Measurements from ENCODE around the gene TCF25. TPM values are rescaled to one million over a fixed set of nuclear protein-coding genes. Genes with fewer than 3 reads are reported as not detected.

The TCF25 gene
- total RNA-seq, 1 experiment from 2014 or later = 298 TPM

DNA sequence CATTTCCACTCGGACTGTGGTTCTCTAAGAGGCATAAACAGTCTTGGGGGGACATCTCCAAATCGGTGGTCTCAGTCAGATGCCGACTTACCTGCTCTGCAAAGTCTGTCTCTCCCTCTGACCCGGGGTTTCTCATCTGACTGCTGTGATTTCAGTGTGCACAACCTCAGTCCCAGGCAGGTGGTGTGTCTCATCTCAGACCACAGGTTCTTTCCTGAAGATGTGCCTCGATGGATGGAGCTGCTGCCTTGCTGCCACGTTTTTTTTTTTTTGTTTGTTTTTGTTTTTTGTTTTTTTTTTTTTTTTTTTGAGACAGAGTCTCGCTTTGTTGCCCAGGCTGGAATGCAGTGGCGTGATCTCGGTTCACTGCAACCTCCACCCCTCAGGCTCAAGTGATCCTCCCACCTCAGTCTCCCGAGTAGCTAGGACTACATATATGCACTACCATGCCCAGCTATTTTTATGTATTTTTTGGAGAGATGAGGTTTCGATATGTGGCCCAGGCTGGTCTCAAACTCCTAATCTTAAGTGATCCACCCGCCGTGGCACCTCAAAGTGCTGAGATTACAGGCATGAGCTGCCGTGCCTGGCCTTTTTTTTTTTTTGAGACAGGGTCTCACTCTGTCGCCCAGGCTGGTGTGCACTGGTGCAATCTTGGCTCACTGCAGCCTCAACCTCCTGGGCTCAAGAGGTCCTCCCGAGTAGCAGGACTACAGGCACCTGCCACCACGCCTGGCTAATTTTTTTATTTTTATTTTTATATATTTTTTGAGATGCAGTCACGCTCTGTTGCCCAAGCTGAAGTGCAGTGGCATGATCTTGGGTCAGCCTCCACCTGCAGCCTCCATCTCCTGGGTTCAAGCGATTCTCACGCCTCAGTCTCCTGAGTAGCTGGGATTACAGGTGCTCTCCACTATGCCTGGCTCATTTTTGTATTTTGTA is 29.7 kb upstream of the TCF25 start:
- POLR2A ChIA-PET (ENCODE audit: unreplicated experiment) = no interaction called here
- no peak for TF ChIP-seq CTCF (conservative IDR thresholded peaks at IDR 0.05)
- no peak for TF ChIP-seq EZH2 (IDR thresholded peaks at IDR 0.05; ENCODE audit: low read depth)
- H3K4me2 ChIP-seq = no peak overlapping the region
- no peaks in the 10 kb centered on the region for H4K20me1 ChIP-seq (ENCODE audit: insufficient read depth)
- no peak overlapping the region for H3K27ac ChIP-seq
- H2AFZ ChIP-seq = no peak overlapping the region
- 0 out of 2 replicates have a peak, but pooled peaks cover 2% of the 10 kb centered on the region for H3K79me2 ChIP-seq (ENCODE audit: low read depth)
- intact Hi-C loops (cut with micrococcal nuclease; ENCODE audit: unreplicated experiment) = no loop called here
- BruUV-seq (replicated peaks) = no TSS peak
- no peaks in the 10 kb centered on the region for H3K36me3 ChIP-seq (ENCODE audit: low read depth)
- DNase-seq = no peak
- H3K9me2 ChIP-seq (ENCODE audit: insufficient read depth) = no peaks in the 10 kb centered on the region
- peaks cover 1% of the 10 kb centered on the region; the same call in 1 of the 2 replicates for H3K4me1 ChIP-seq (replicated peaks; ENCODE audit: insufficient read depth)
- CTCF ChIA-PET = interaction anchor here (0.7 kb wide), 1 partner anchor 68 kb away, joined by 3 read pairs; no protein-coding TSS in a partner anchor
- H3K27me3 ChIP-seq (ENCODE audit: insufficient read depth, low read depth) = no peaks in the 10 kb centered on the region
- H3K4me3 ChIP-seq = no peak overlapping the region
- peaks cover 2% of the 10 kb centered on the region; the same call in 1 of the 2 replicates for H3F3A ChIP-seq (ENCODE audit: insufficient read depth, low read depth)
- H3K9me3 ChIP-seq (ENCODE audit: insufficient read depth, low read depth) = no peaks in the 10 kb centered on the region

DNA sequence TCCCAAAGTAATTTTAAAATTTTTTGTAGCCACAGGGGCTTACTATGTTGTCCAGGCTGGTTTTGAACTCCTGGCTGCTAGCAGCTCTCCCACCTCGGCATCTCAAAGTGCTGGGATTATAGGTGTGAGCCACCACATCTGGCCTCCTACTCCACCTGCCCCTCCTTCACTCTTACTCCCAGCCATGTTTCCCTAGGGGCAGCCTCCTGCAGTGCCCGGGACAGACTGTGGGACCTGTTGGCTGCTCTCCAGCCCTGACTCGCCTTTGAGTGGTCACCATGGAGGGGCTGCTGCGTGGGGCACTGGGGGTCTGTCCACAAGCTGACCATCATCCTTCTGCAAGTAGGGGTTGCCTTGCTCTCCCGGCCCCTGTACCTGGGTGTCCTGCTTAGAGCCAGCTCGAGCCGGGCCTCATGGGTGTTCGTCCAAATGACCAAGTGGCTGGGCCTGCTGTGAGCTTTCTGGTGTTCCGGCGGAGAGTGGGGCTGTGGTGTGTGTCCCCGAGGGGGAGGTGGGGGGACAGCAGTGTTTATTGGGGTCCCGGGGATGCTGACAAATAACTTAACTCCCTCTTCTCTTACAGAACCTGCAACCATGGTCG is 28.6 kb upstream of the TCF25 start:
- no TSS peak for BruUV-seq (replicated peaks)
- CTCF ChIA-PET = no interaction called here

GRCh38 chr16:89845417-89845816 is 28.0 kb upstream of the TCF25 start:
- no peaks in the 10 kb centered on the region for H3K27me3 ChIP-seq (ENCODE audit: insufficient read depth, low read depth)
- intact Hi-C loops (cut with micrococcal nuclease; ENCODE audit: unreplicated experiment) = no loop called here
- H2AFZ ChIP-seq = no peak overlapping the region
- ChIA-PET POLR2A (ENCODE audit: unreplicated experiment) (no interaction called here), CTCF (no interaction called here)
- no peaks in the 10 kb centered on the region for H3K9me3 ChIP-seq (ENCODE audit: insufficient read depth, low read depth)
- TF ChIP-seq EZH2 (IDR thresholded peaks at IDR 0.05; ENCODE audit: low read depth) = no peak
- TF ChIP-seq CTCF (conservative IDR thresholded peaks at IDR 0.05) = no peak
- H3K79me2 ChIP-seq (ENCODE audit: low read depth) = no peaks in the 10 kb centered on the region
- H3K4me2 ChIP-seq = no peak overlapping the region
- H3K4me3 ChIP-seq = no peak overlapping the region
- H3K36me3 ChIP-seq (ENCODE audit: low read depth) = no peaks in the 10 kb centered on the region
- no peaks in the 10 kb centered on the region for H3K9me2 ChIP-seq (ENCODE audit: insufficient read depth)
- no TSS peak for BruUV-seq (replicated peaks)
- H3F3A ChIP-seq (ENCODE audit: insufficient read depth, low read depth) = no peaks in the 10 kb centered on the region
- no peak overlapping the region for H3K27ac ChIP-seq
- no peaks in the 10 kb centered on the region for H3K4me1 ChIP-seq (replicated peaks; ENCODE audit: insufficient read depth)
- no peak for DNase-seq
- H4K20me1 ChIP-seq (ENCODE audit: insufficient read depth) = no peaks in the 10 kb centered on the region

More for the DNA sequence above, 28.6 kb upstream of the TCF25 start:
- no peaks in the 10 kb centered on the region for H3K9me2 ChIP-seq (ENCODE audit: insufficient read depth)
- no peak for DNase-seq
- H3K27ac ChIP-seq = no peak overlapping the region
- H3K36me3 ChIP-seq (ENCODE audit: low read depth) = no peaks in the 10 kb centered on the region
- H3K4me3 ChIP-seq = no peak overlapping the region
- no peaks in the 10 kb centered on the region for H4K20me1 ChIP-seq (ENCODE audit: insufficient read depth)
- H2AFZ ChIP-seq = no peak overlapping the region
- intact Hi-C loops (cut with micrococcal nuclease; ENCODE audit: unreplicated experiment) = no loop called here
- no peak overlapping the region for H3K4me2 ChIP-seq
- no peak for TF ChIP-seq EZH2 (IDR thresholded peaks at IDR 0.05; ENCODE audit: low read depth)
- TF ChIP-seq CTCF (conservative IDR thresholded peaks at IDR 0.05) = no peak
- H3K79me2 ChIP-seq (ENCODE audit: low read depth) = no peaks in the 10 kb centered on the region
- H3F3A ChIP-seq (ENCODE audit: insufficient read depth, low read depth) = no peaks in the 10 kb centered on the region
- no peaks in the 10 kb centered on the region for H3K27me3 ChIP-seq (ENCODE audit: insufficient read depth, low read depth)
- POLR2A ChIA-PET (ENCODE audit: unreplicated experiment) = no interaction called here
- H3K4me1 ChIP-seq (replicated peaks; ENCODE audit: insufficient read depth) = no peaks in the 10 kb centered on the region
- H3K9me3 ChIP-seq (ENCODE audit: insufficient read depth, low read depth) = no peaks in the 10 kb centered on the region

All from PC-9 (cell line).